Activated T-cell treated with anti-CD3 and anti-CD28 coated beads for 1 hour (primary cell): ENCODE data around the gene HPSE.
"Not testable (repeated sequence)": the region's sequence is repeated elsewhere in the genome, so short reads cannot be mapped to it uniquely, and the experiment has no call there.

Experiments used
- DNase-seq: peaks from one replicate; pipeline ENCODE4 v3.0.0-alpha.2; 2020; ENCODE audit warnings: low read depth

HPSE gene

GRCh38 chr4:83331956-83332355 is 2.7 kb downstream of the HPSE start:
- DNase-seq = no peak

DNA sequence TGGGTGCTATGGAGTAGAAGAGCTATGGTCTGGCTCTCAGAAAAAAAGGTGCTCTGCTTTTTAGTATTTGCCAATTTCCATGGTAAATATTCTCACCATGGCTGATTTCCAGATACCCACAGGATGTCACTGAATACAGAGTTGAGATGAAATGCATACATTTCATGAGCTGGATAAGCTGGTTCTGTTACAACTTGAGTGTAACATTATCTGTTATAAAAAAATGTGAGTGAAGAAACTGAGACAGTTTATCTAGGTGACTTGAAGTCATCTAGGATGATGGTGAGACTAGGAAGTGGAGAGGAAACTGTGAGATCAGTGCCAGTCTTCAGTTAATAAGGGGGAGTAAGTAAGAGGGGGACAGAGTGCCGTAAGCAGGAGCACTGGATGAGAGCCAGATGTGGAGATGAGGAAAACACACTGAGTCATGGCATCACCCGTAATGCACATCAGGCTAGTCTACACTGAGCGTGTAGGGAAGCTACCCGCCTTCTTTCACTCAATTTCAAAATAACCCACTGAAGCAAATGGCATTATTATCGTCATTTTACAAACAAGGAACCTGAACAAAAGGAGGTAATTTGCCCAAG is 5.0 kb downstream of the HPSE start:
- DNase-seq = no peak

GRCh38 chr4:83328521-83329187 is 6.0 kb downstream of the HPSE start:
- no peak for DNase-seq

GRCh38 chr4:83326546-83326945 is 8.1 kb downstream of the HPSE start:
- no peak for DNase-seq

DNA sequence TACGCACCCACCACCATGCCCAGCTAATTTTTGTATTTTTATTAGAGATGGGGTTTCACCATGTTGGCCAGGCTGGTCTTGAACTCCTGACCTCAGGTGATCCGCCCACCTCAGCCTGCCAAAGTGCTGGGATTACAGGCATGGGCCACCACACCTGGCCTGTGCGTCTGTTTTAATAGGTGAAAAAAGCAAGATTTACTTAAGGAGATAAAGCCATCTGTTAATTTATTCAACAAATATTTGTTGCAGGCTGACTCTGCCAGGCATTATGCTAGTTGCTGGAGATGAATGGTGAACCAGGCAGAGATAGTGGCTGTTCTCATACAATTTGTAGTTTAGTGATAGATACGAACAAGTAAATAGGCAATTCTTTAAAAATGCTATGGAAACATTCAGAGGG is 9.3 kb downstream of the HPSE start:
- DNase-seq = not testable (repeated sequence)

DNA sequence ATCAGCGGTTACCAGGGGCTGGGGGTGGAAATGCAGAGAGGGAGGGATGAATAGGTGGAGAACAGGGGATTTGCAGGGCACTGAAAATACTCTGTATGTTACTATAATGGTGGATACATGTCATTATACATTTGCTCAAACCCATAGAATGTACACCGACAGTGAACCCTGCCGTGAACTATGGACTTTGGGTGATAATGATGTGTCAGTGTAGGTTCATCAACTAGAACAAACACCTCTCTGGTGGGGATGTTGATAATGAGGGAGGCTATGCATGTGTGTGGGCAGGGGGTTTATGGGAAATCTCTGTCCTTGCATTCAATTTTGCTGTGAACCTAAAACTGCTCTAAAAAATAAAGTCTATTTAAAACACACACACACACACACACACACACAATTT is 11.5 kb downstream of the HPSE start:
- no peak for DNase-seq

GRCh38 chr4:83320548-83320947 is 14.1 kb downstream of the HPSE start:
- no peak for DNase-seq

DNA sequence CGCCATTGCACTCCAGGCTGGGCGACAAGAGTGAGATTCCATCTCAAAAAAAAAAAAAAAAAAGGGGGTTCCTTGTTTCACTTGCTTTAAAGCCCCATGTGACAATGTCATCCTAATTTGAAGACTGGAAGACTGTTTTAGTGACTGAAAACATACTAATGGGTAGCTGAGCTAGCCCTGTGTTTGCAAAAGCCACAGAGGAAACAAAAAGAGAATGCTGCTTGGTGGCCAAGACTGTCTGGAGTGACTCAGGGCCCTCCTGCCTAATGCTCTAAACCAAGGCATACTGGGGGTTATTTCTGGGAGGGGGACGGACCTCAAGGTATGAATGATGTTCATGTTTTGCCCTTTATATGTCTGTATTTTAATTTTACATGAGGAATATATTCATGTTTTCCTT is 16.0 kb downstream of the HPSE start:
- no peak for DNase-seq

DNA sequence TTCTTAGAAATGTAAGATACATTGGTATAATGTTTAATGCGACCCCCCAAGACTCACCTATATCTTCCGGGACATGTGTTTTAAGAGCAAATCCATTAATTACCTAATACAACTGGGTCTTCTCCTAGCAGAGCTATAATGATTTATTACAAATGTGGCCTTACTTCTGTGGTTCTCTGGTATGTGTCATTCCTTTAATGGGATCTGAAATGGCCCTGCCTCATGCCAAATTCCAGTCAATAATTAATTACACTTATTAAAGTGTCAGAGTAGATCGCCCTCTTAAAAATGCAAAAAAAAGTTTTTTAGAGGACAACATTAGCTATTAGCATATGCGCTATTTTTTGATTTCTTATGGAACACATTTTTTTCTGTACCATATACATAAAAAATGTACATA is 17.0 kb downstream of the HPSE start:
- no peak for DNase-seq

- no peak for DNase-seq
These were observed 18.0 kb downstream of the HPSE start for GRCh38 chr4:83316459-83317165.

DNA sequence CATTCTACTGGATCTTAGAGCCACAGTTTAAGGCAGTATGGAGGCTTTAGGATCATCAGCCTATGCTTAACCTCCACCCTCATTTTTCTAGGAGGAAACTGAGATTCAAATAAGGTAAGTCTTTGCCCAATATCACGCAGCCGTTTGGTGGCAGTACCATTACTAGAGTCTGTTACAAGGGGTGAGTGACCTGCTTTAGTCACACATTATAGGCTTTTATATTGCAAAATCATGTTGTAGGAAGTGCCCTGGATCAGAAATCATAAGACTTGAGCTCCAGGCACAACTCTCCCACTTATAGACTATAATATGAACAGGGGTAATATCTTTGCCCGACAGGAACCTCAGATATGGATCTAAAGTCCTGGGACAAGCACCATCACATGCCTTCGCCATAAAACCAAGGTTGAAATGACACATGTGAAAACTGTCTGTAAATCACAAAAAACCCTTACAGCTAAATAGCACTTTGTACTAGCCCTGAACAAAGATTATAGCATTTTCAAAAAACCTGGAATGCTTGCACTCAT is 19.2 kb downstream of the HPSE start:
- DNase-seq = no peak

DNA sequence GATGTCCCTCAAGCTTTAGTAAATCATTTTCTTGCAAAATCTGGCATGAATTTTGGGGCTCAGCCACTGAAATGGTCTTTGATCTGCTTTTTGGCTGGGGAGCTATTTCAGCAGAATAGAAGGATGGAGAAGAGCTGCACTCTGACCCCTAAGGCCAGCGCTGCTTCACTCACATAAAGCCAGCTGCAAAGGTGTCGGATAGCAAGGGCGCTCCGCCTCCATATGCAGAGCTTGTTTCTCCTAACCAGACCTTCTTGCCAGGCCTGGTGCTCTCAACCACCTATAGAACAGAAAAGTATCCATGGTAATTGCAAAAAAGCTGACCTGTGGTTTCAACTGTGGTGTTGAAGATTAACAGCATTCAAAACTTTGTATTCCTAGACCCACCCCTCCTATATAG is 26.0 kb downstream of the HPSE start:
- DNase-seq = no peak

GRCh38 chr4:83307920-83308319 is 26.7 kb downstream of the HPSE start:
- no peak for DNase-seq

- no peak for DNase-seq
These were observed 29.5 kb downstream of the HPSE start for GRCh38 chr4:83305187-83305586.

DNA sequence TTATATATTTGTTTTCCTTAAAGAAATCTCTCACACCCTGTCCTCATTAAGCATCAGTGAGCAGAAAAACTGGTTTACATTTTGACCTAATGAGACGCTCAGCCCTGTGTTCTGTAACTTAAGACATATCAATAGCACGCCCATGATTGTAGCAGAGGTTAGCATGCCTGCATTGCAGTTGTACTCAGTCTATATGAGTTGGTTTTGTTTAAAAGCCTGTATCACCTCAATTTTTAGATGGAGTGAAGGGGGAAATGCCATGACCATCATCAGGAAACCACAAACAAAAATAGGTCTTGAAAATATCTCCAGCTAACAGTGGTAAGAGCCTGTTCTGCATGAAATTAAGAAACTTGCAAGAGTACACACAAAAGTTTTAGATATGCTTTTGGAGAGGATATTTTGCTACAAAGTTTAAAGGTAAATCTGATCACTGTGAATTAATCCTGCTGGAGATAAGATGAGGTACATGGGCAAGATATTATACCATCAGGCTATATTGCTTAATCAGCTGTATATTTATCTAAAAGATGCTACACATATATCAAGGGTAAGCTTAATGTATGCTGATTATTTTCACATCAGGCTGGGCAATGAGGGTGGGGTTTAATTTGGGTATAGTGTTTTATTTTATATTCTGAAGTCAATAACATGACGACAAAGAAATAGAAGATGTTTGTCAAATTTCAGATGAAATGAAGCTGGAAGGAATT is 36.9 kb downstream of the HPSE start:
- DNase-seq = no peak

- no peak for DNase-seq
These were observed 41.2 kb downstream of the HPSE start for GRCh38 chr4:83293305-83294046.

DNA sequence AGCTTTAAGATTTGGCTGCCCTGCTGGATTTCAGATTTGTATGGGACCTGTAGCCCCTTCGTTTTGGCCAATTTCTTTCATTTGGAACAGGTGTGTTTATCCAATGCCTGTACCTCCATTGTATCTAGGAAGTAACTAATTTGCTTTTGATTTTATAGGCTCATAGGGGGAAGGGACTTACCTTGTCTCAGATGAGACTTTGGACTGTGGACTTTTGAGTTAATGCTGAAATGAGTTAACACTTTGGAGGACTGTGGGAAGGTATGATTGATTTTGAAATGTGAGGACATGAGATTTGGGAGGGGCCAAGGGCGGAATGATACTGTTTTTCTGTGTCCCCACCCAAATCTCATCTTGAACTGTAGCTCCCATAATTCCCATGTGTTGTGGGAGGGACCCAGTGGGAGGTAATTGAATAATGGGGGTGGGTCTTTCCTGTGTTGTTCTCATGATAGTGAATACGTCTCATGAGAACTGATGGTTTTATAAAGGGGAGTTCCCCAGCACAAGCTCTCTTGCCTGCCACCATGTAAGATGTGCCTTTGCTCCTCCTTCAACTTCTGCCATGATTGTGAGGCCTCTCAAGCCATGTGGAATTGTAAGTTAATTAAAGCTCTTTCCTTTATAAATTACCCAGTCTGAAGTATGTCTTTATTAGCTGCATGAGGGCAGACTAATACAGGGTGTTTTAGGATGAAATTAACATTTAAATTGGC is 44.4 kb downstream of the HPSE start:
- not testable (repeated sequence) for DNase-seq

- DNase-seq = not testable (repeated sequence)
These were observed 46.3 kb downstream of the HPSE start for GRCh38 chr4:83288381-83288780.

DNA sequence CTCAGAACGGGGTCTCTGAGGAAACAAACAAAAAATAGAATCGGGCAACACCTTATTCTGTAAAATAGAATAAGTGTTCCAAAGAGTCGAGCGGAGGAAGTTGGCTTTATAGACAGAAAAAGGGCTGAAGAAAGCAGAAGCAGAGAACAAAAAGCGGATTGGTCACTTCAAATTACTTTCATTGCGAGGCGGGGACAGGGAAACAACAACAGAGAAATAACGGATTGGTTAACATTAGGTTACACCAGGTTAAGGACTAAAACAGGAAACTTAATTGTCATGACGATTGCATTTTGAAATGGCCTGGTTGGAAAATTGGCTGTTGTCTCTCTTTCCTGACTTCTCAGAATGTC is 49.6 kb downstream of the HPSE start:
- no peak for DNase-seq

DNA sequence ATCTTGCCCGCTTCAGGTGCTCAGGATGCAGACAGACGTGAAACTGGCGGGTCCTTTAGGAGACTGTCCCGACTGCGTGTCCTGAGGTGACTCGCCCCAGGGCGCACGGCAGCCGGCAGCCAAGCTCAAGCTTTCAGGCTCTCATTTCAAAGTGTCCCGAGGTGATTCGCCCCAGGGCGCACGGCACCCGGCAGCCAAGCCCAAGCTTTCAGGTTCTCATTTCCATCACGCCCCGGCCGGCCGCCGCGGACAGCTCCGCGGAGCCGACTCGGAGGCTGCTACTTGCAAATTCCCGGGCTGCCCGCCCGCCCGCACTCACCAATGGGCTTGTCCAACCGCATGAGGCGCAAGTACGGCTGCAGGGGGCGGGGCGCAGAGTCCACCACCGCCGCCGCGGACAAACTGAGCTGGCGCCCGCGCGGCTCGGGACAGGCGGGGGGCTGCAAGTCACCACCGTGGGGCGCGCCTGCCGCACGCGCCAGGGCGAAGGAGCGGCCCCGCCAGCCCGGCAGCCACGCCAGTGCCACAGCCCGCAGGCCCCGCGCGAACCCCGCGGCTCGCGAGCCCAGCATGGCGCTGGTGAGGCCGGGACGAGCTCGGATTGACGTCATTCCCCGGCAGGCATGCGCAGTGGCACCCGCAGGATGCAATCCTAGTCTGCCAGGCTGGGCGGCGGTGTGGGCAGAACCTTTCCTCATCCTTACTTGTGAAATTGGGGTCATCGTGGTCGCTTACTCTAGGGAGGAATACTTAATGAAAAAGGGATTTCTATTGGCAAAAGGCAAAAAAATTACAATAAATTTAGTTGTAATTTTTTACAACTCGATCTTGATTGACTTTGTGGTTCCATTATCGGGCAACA is 50.2 kb downstream of the HPSE start, which contains the start of gene COQ2:
TSS of gene COQ2 (minus strand) at position 606 of the 862 bp plus-strand sequence. CDS start at position 572, 34 bp downstream.
- peak; percentile 95 for DNase-seq
